GM18873 (cell line): ENCODE measurements around the gene GSK3A.

Source experiments
- ATAC-seq: cut with Tn5 transposase; IDR thresholded peaks from one replicate; pipeline ENCODE4 v1.9.1; 2021; ENCODE audit warnings: mild to moderate bottlenecking, moderate library complexity, moderate number of reproducible peaks; ENCODE audit not compliant: unreplicated experiment, low FRiP score

GSK3A gene

DNA sequence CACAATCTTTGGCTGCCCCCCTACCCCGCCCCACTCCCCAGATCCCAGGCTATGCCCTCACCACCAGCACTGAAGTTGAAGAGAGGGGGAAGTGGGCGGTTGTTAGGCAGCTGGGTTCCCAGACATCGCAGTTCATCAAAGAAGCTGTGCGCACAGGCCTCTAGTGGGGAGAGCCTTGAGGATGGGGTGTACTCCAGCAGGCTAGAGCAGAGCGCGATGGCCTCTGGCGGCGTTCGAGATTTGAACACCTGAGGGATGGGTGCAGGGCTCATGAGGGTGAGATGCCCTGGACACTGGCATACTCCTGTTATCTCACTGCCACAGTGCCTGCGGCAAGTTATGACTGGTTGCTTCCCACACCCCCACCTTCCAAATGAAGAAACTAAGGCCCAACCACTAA lies 10.0 kb downstream of the GSK3A start:
- ATAC-seq: no peak

DNA sequence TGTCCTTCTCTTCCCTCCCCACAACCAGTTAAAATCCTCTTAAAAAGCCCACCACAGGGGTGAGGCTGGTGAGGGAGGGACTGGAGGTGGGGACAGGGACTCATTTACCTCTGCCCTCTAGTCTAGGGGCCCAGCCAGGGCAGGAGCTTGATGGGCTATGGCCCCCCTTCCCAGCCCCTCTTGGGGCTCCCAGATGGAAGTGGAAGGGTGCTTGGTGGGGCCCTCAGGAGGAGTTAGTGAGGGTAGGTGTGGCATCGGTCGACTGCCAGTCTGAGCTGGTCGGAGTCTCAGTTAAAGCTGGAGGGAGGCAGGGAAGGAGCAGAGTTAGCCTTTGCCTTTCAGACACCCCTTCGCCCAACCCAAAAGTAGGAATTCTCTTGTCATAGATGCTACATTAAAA lies 11.8 kb downstream of the GSK3A start:
- no peak for ATAC-seq

DNA sequence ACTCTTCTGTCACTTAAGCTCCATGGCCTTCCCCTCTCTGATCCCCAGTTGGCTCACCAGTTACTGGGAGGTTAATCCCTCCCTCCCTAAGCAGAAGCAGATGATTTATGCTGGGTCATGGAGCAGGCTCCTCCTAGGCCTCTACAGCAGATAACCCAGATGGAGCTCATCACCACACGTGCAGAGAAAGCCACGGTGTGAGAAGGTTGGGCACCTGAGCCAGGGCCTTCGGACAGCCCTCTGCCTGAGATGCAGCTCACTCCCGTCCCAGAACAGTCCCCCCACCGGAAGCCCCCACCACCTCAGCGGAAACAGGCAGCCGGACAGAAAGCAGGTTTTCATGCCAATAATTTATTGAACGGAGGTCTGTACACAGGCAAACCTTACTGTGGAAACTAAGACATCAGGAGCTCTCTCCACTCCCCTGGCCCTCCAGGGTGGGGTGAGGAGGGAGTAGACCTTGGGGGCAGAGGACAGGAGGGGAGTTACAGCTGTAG lies 12.5 kb downstream of the GSK3A start:
- ATAC-seq: no peak

DNA sequence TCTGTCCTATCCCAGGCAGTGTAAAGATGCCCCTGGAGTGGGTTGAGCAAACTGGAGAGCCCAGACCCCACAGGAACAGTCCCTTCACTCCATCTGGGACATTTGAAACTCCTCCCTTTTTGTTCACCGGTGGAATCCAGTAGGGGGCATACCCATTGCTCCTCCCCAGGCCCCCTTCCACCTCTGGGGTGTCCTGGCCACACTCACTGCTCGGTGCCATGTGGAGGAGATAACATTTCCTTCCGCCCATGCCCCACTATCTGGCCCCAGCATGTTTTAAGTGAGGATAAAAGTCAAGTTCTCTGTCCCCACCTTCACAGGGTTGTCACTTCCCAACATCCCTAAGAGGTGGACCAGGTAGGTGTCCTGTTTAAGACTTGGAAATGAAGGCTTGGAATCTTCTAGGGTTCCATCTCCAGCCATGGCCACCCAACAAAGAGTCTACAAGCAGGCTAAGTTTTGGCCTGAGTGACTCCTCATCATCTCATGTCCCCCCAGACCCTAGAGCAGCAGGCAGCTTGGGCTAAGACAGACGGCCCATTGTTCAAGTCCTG lies 13.0 kb downstream of the GSK3A start:
- ATAC-seq: no peak

DNA sequence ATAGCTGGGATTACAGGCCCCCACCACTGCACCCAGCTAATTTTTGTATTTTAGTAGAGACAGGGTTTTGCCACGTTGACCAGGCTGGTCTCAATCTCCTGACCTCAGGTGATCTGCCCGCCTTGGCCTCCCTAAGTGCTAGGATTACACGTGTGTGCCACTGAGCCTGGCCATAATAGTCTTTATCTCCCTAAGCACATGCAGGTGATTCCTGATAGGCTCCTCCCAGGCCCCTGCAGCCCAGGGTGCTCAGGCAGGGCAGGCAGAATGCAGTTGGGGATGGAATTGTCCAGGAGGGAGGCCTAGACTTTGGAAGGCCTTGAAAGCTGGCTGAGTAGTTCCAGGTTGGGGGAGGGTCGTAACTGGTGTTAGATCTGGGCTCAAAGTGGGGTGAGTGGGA lies 13.8 kb downstream of the GSK3A start:
- no peak for ATAC-seq

DNA sequence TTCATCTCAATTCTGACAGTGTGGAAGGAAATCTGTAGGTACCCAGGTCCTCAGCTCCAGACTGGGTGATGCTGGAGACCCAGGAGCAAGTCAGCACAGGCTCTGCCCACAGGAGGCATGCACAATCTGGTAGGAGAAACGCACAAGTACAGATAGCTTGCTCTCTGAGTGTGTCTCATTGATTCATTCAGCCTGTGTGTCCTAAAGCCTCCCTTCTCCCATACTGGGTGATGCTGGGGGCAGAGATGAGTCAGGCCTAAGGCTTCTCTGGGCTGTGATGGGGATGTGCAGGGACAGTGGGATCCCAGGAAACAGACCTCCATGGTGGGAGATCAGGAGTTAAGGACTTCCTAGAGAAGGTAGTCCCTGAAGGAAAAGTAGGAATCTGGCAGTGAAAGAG lies 15.5 kb downstream of the GSK3A start:
- no peak for ATAC-seq

DNA sequence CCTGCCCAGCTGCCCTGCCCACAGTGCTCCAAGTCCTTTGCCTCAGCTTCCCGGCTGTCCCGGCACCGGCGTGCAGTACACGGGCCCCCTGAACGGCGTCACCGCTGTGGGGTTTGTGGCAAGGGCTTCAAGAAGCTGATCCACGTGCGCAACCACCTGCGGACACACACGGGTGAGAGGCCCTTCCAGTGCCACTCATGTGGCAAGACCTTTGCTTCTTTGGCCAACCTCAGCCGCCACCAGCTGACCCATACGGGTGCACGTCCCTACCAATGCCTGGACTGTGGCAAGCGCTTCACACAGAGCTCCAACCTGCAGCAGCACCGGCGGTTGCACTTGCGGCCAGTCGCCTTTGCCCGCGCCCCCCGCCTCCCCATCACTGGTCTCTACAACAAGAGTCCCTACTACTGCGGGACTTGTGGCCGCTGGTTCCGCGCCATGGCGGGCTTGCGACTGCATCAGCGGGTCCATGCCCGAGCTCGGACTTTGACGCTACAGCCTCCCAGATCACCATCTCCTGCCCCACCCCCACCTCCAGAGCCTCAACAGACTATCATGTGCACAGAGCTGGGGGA lies 16.6 kb downstream of the GSK3A start:
- ATAC-seq: no peak

DNA sequence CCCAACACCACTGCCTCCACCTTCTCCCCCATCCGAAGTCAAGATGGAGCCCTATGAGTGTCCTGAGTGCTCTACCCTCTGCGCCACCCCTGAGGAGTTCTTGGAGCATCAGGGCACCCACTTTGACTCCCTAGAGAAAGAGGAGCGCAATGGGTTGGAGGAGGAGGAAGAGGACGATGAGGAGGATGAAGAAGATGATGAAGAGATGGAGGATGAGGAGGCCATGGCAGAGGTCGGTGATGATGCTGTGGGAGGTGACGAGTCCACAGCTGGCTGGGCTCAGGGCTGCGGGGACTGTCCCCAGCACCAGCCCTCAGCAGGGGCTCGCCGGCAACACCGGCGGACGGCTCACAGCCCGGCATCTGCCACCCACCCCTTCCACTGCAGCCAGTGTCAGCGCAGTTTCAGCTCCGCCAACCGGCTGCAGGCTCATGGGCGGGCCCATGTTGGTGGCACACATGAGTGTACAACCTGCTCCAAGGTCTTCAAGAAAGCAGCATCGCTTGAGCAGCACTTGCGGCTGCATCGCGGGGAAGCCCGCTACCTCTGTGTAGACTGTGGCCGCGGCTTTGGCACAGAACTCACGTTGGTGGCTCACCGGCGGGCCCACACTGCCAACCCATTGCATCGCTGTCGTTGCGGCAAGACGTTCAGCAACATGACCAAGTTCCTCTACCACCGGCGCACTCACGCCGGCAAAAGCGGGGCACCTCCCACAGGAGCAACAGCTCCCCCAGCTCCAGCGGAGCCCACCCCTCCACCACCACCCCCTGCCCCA lies 17.3 kb downstream of the GSK3A start:
- ATAC-seq: no peak

DNA sequence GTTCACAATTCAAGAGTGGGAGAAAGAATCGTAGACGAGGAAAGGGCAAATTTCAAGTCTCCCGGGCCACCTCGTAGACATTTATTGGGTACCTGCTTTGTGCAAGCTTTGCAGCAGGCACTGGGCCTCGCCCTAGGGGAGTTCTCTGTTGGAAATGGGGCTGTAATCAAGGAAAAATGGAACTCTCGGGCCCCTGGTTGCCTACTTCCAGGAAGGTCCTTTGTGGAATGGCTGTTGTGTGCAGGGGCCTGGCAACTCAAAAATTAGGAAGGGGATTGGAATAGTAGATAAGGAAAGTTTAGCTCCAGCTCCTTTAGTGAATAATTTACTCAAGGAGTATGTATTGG lies 21.7 kb downstream of the GSK3A start:
- no peak for ATAC-seq

DNA sequence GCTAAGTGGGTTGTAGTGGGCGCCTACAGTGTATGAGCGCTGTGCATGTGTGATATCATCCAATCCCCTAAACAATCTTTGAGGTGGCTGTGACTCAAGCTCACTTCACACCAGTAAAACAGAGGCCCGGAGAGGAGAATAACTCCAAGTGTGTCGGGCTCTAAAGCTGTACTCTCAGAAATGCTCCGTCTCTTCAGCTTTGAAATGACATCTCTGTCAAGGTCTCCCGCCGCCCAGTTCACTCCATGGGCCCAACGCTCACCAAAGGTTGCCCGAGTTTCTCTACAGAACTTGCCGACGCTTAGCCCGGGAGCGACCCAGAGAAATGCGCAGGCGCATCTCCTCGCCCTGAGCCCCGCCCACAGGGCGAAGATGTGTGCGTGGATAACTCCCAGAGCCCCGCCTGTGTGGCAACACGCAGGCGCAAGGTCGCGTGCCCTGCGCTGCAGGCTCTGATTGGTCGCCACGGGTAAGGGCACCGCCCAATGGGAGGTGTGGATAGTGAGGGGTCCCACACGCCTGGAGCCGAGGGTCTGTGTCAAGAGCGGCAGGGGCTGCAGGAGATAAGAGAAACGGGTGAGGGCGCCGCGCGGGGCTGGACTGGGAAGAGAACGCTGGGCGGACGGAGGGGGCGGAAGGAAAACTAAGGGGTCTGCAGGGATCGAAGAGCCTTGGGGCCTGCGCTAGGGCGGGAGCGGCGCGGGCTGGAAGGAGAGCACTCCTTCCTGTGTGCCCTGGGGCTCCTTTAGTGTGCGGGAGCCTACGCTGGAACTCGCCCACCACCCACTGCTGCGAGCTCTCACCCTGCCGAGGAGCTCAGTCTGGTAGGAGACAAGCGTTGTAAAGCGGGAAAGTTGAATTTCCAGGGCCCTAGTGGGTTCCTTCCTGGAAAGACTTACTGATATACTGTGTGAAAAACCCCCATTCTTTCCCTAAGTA lies 22.3 kb downstream of the GSK3A start, which contains the start of gene ZNF526:
Gene ZNF526, plus strand, starts transcription at position 501 of the 939 bp plus-strand sequence. CDS start 4,092 bp downstream, outside the sequence.
- peak; percentile 52 for ATAC-seq

DNA sequence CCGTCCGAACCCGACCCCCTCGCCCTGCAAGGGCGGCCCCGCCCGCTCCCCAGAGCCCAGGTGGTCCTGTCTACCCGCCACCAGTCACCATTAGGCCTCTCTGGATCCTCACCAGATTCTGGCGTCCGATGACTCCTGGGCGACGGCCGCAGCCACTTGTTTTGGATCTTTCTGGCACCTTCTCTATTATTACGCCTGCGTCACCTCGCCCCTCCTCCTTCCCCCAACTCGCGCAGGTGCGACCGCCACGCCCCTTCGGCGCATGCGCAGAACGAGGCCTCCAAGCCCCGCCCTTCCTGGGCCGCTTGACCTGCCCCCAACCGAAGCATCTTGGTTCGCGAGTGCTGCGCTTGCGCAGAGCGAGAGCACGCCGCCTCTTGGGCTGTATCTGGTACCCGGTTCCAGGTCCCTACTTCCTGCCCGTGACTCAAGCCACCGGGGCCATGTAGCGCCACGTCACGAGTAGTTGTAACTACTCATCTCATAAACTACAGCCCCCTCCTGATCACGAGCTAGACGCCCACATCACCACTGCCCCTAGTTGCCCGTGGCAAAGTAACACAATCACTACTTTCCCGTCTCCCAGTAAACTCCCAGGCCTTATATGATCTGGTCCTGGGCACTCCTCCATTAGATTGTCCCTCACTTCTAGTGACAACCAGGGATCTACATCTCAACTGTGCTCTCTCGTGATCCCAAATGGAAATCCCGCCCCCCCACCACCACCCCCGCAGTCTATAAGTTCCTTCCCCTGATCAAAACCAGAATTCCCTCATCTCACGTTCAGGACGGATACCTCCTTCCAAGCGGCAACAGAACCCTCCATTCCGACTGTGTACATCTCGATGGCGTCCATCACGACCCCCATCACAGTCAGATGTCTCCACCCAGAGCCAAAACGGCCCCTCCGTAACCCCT lies 24.6 kb downstream of the GSK3A start, which contains the start of gene DEDD2:
Gene DEDD2, minus strand, starts transcription at position 158 of the 918 bp plus-strand sequence. CDS start 670 bp downstream, outside the sequence.
- ATAC-seq: peak; percentile 67

DNA sequence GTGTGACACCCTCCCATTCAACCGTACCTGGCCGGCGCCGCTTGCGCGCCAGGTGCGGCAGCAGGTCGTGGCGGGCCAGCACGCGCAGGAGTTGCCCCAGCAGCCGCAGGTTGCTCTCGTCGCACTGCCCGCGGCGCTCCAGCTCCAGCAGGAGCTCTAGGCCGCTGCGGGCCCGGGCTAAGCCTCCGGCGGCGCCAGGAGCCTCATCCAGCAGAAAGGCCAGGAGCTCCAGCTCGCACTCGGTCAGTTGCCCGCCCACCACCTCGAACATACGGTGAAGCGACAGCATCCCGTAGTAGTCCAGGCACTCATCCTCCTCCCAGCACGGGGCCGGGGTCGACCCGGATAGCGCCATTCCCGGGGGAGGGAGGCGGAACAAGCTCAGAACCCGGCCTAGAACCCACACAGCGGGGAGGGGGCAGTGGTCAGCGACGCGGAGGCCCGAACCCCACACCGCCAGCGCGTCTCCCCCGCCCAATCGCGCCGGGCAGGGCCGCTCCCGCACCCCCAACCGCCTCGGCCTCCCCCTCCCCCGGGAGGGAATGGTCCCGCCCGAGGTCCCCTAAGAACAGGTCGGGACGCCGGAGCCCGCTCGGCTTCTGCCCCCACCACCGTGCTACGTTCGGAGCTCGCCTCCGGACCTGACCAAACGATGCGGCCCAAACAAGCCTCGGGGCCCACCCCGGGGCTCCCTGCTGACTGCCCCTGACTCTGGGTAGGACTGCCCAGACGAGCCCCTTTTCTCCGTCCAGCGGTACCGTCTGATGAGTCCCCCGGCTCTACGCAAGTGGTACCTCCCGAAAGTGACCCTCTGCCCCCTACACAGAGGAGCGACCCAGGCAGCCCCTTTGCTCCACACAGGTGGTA lies 25.5 kb downstream of the GSK3A start:
- ATAC-seq: no peak

DNA sequence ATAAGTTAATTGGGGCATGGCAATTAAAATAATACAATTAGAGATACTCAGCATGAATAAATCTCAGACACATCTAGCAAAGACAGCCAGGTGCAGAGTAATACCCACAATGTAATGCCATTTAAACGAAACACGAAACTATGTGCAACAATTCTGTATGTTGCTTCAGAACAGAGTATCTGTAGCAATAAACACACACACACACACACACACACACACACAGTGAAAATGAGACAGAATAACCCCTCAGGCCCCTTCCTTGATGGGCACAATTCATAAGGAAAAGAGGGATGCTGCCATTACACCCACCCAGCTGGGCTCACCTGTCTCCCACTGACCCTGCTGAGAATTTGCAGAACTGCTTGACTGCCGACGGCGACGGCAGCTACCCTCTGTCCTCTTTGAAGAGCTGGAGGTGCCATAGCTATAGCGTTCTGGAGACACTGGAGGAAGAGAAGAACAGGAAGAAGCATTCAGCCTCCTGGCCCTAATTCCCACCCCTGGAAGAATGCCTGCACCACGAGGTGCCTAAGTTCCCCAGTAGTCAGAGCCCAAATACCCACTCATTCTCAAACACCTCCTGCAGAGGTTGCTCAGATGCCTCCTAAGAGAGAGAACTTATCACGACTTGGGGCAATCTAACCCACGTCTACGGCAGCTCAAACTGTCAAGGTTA lies 27.5 kb downstream of the GSK3A start:
- ATAC-seq: no peak

DNA sequence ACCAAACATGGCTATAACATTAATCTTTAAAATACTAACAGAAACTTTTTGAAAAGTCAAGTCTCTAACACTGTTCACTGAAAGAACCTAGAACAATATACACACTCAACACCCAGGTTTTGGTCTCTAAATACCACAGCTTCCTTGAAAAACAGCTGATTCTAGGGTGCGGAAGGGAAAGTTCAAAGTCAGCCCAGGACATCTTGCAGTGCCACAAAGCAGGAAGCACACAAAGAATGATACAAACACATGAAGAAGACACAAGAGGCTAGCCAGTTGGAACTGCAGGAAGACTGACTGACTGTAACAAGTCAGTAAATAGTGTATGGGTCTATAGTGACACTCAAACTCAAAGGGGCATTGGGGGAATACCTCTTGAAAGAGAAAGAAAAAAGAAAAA lies 29.5 kb downstream of the GSK3A start:
- ATAC-seq: no peak

DNA sequence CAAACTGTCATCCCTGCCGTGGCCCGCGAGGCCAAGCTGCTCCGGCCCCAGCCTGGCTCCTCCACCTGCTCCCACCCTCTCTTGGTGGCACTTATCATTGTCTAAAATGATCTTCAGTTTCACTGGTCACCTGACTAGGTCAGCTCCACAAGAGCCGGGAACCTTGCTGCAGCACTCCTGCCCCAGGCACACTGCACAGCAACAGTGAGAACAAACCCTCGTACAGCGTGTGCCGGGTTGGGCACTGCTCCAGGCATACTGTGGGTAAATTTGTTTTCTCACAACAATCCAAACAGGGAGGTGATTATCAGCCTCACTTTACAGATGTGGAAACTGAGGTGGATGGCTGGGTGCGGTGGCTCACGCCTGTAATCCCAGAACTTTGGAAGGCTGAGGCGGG lies 33.8 kb downstream of the GSK3A start:
- no peak for ATAC-seq

DNA sequence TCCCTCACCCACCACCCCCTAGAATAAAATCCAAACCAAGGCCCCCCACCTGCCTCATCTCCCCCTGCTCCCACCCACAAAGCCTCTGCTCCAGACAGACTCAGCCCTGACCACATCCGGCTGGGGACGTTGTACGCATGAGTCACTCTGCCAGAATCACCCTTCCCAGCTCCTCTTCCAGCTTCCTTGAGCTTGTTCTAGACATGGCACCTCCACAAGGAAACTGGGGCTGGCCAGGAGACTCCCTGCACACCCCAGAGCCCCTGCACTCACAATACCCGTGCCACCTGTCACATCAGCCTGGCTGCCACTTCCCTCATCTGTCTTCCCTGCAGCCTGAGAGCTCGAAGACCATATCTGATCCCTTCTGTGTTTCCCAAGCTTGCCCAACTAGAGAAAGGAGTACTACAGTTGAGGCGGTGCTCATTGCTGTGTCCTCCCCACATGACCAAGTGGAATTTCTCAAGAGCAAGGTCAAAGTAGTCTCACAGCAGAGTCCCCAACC lies 34.6 kb downstream of the GSK3A start:
- no peak for ATAC-seq

DNA sequence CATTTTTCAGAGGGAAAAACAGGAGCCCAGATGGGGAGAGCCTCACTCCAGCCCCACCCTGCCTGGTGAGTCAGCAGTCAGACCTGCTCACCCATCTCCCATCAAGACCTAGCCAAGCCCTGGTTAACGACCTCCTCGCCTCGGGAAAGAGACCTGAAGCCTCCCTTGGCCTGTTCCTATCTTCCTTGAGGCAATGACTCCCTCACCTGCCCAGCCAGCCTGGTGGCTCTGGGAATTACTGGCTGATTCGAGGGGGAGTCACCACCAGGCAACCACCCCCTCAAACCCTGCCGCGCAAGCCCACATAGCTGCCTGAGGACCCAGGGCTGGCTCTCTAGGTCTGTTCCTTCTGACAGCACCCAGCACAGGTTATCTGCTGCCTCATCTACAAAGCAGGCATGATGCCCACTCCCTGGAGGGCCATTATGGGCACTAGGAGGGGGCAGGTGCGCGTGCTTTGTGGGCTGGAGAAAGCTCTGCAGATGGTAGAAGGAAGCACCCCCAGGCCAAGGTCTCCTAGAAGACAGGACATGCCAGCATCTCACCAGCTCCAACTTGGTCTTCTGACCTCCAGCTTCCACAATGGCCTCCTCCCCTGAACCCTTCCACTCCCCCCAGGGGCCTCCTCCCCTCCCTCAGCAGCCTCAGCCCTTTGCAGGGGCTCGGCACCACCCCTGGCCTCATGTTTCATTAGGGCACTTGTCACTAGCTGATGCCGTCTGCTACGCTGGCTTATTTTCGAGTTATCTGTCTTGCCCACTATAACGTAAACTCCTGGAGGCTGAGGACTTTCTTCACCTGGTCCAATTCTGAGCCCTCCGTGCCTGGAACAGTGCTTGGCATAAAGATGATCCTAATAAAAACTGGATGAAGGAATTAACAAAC lies 35.3 kb downstream of the GSK3A start:
- no peak for ATAC-seq
